ENCODE measurements around the gene CDCA3.

DNA sequence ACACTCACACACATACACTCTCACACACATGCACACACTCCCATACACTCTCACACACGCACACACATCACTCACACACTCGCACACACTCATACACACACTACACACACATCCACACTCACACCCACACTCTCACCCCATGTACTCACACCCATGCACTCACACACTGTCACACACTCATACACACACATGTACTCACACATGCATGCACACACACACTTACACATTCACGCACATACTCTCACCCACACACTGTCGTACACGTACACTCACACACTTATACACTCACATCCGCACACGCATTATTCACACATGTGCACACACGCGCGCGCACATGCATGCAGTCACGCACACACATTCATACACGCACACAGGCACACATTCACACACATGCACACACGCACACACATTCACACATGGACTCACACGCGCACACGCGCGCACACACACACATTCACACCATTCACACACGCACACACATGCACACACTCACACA lies 33.4 kb downstream of the CDCA3 start:
- TF ChIP-seq, protein P1, sequence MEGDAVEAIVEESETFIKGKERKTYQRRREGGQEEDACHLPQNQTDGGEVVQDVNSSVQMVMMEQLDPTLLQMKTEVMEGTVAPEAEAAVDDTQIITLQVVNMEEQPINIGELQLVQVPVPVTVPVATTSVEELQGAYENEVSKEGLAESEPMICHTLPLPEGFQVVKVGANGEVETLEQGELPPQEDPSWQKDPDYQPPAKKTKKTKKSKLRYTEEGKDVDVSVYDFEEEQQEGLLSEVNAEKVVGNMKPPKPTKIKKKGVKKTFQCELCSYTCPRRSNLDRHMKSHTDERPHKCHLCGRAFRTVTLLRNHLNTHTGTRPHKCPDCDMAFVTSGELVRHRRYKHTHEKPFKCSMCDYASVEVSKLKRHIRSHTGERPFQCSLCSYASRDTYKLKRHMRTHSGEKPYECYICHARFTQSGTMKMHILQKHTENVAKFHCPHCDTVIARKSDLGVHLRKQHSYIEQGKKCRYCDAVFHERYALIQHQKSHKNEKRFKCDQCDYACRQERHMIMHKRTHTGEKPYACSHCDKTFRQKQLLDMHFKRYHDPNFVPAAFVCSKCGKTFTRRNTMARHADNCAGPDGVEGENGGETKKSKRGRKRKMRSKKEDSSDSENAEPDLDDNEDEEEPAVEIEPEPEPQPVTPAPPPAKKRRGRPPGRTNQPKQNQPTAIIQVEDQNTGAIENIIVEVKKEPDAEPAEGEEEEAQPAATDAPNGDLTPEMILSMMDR (IDR thresholded peaks at IDR 0.05 in 4 of 5, conservative IDR thresholded peaks at IDR 0.05 in 1 of 5): no peak
- no peak for TF ChIP-seq POLR2A (IDR thresholded peaks at IDR 0.05)
